GM18505 (cell line): ENCODE measurements around the gene XPR1.
"Not testable (repeated sequence)": the region's sequence is repeated elsewhere in the genome, so short reads cannot be mapped to it uniquely, and the experiment has no call there.

Experiments used
- ATAC-seq: cut with Tn5 transposase; IDR thresholded peaks from one replicate; pipeline ENCODE4 v1.9.1; 2021; ENCODE audit not compliant: unreplicated experiment
- POLR2A ChIP-seq: IDR thresholded peaks from 4 replicates; pipeline ENCODE4 v1.6.1; 2011; ENCODE audit warnings: borderline replicate concordance; ENCODE audit not compliant: insufficient read depth, insufficient read length; ENCODE audit errors: extremely low read depth

The XPR1 gene

GRCh38 chr1:180691322-180691913 lies 59.6 kb downstream of the XPR1 start:
- ATAC-seq: no peak
- no peak for TF ChIP-seq POLR2A

- no peak for TF ChIP-seq POLR2A
- no peak for ATAC-seq
Measured at GRCh38 chr1:180693564-180694244, 61.9 kb downstream of the XPR1 start.

GRCh38 chr1:180695282-180695681 lies 63.5 kb downstream of the XPR1 start:
- no peak for TF ChIP-seq POLR2A
- ATAC-seq: no peak

DNA sequence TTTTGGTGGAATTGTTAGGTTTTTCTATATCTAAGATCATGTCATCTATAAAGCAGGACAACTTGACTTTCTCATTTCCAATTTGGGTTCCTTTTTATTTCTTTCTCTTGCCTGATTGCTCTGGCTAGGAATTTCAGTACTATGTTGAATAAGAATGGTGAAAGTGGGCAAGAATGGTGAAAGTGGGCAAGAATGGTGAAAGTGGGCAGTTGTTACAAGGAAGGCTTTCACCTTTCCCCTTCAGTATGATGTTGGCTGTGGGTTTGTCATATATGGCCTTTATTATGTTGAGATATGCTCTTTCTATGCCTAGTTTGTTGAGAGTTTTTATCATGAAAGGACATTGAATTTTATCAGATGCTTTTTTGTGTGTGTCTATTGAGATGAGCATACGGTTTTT lies 64.5 kb downstream of the XPR1 start:
- no peak for ATAC-seq
- no peak for TF ChIP-seq POLR2A

DNA sequence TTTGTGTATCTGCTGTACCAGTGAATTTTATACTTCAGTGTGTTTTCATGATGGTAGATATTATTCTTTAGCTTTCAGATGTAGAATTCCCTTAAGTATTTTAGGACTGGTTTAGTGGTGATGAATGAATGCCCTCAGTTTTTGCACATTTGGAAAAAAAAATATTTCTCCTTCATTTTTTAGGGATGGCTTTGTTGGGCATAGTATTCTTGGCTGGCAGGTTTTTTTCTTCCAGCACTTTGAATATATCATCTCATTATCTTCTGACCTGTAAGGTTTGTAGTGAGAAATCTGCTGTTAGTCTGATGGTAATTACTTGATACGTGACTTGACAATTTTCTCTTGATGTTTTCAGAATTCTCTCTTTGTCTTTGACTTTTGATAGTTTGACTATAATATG lies 66.8 kb downstream of the XPR1 start:
- no peak for TF ChIP-seq POLR2A

GRCh38 chr1:180702376-180702775 lies 70.6 kb downstream of the XPR1 start:
- ATAC-seq: not testable (repeated sequence)

More for the DNA sequence above, 66.8 kb downstream of the XPR1 start:
- ATAC-seq: no peak

DNA sequence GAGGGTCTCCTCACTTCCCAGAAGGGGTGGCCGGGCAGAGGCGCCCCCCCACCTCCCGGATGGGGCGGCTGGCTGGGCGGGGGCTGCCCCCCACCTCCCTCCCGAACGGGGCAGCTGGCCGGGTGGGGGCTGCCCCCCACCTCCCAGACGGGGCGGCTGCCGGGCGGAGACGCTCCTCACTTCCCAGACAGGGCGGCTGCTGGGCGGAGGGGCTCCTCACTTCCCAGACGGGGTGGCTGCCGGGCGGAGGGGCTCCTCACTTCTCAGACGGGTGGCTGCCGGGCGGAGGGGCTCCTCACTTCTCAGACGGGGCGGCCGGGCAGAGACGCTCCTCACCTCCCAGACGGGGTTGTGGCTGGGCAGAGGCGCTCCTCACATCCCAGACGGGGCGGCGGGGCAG lies 78.9 kb downstream of the XPR1 start:
- ATAC-seq: not testable (repeated sequence)

DNA sequence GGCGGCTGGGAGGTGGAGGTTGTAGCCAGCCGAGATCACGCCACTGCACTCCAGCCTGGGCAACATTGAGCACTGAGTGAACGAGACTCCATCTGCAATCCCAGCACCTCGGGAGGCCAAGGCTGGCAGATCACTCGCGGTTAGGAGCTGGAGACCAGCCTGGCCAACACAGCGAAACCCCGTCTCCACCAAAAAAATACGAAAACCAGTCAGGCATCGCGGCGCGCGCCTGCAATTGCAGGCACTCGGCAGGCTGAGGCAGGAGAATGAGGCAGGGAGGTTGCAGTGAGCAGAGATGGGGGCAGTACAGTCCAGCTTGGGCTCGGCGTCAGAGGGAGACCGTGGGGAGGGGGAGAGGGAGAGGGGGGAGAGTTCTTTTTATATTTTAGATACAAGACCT lies 79.4 kb downstream of the XPR1 start:
- not testable (repeated sequence) for ATAC-seq

GRCh38 chr1:180720753-180721152 lies 88.9 kb downstream of the XPR1 start:
- no peak for TF ChIP-seq POLR2A
- ATAC-seq: no peak

- no peak for TF ChIP-seq POLR2A
- no peak for ATAC-seq
Measured at GRCh38 chr1:180722586-180722985, 90.8 kb downstream of the XPR1 start.

- no peak for ATAC-seq
- TF ChIP-seq POLR2A: no peak
Measured at GRCh38 chr1:180724055-180724454, 92.2 kb downstream of the XPR1 start.

- not testable (repeated sequence) for ATAC-seq
Measured at GRCh38 chr1:180726024-180726423, 94.2 kb downstream of the XPR1 start.

GRCh38 chr1:180727751-180728150 lies 95.9 kb downstream of the XPR1 start:
- not testable (repeated sequence) for ATAC-seq

- TF ChIP-seq POLR2A: no peak
- ATAC-seq: no peak
Measured at GRCh38 chr1:180728472-180729106, 96.8 kb downstream of the XPR1 start.

DNA sequence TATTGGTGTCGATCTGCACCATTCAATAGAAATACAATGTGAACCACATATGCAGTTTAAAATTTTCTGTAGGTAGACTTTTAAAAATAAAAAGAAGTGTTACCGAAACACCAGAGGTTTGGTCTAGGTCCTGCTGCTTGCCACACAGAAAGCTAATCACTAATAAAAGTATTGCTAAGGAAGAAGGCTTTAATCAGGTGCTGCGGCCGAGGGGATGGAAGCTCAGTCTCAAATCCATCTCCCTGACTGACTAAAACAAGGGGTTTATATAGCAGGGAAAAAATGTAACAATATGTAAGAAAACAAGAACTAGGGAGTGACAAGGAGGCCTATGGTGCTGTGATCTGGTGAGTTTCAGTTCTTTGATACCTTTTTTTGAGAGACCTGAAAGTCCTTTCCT lies 99.3 kb downstream of the XPR1 start:
- no peak for ATAC-seq
- TF ChIP-seq POLR2A: no peak
